GM19397 (cell line): ENCODE results near the gene HCFC1.

Experiments used
- ATAC-seq: cut with Tn5 transposase; IDR thresholded peaks from one replicate; pipeline ENCODE4 v1.9.1; 2021; ENCODE audit warnings: mild to moderate bottlenecking, moderate library complexity; ENCODE audit not compliant: unreplicated experiment

HCFC1 gene

DNA sequence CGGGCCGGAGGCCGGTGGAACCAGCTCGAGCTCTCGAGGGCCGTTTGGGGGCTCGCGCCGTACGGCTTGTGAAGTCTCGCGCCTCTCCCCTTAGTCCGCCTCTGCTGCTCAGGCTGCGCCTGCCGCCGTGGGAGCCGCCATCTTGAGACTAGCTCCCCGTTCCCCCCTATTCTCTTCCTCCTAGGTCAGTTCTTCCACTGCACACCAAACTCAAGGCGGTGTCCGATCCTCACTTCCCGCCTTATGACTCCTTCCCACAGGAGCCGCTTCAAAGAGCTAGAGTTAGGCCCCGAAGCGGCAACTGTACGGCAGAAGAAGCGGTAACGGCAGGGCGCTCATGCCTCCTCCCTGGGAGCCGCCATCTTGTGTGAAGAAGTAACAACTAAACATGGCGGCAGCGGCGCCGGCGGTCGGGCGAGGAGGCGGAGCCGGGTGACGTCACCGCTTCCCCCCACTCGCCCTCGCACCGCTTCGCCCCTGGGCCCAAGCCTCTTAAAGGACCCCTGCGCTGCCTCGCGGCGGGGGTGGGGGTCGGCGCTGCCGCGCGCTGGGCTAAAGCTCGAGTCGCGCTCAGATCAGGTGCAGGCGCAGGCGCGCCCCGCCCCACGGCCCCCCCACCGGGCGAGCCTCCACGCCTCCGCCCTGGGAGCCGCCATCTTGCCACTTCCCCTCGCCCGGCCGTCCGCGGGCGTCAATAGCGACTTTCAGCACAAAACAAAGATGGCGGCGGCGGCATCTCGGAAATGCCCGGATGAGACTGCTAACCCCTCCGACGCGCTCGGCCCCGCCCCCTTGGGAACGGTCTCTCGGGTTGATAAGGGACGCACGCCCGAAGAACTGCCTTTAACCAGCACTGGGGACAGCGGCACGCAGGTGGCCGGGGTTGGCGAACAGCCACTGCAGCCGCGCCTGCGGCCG is at the start of gene HCFC1:
Gene HCFC1, minus strand, starts transcription at position 369 of the 918 bp plus-strand sequence. CDS start 978 bp downstream, outside the sequence.
- ATAC-seq, result peak; percentile 37

DNA sequence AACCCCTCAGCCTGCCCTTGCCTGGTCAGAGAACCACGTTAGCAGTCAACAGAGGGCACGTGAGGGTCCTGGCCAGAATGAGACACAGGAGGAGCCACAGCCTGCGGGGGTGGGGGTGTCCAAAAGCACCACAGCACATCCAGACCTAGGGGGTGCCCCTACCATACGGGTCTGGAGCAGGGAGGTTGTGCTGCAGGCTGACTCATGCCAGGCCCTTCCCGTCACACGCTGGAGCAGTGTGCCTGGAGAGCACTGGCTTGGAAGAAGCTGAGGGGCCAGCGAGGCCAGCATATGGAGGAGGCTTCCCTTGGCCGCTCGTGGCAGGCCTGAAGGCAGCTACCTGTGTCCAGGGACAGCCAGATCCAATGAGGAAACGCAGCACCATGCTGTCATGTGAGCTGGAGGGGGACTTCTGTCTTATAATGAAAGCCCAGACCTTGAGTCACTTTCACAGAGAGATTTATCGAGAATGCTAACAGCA is 49.6 kb upstream of the HCFC1 start:
- ATAC-seq, result no peak

DNA sequence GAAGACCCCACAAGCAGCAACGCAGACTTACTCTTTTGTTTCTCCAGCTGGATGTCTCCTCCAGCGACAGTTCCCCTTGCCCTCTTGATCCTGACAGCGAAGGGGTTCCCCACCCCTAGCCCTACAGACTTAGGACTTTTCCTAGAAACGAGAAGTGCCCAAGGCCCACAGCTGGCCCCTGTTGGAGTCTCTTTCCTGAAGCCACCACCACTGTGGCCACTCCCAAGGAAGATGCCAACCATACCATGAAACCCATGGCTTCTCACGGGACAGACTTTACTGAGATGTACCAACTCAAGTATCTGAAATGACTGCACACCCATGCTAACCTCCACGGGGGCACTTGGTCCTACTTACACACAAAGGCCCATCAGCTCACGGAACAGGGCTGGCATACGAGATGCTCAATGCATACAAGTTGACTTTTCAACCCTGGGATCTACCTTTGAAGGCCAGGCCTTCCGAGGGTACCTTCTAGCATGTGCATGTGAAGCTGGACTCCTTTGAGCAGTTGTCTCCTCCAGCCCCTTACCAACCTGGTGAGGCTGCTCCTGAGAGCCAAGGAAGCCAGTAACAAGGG is 49.0 kb upstream of the HCFC1 start:
- no peak for ATAC-seq

DNA sequence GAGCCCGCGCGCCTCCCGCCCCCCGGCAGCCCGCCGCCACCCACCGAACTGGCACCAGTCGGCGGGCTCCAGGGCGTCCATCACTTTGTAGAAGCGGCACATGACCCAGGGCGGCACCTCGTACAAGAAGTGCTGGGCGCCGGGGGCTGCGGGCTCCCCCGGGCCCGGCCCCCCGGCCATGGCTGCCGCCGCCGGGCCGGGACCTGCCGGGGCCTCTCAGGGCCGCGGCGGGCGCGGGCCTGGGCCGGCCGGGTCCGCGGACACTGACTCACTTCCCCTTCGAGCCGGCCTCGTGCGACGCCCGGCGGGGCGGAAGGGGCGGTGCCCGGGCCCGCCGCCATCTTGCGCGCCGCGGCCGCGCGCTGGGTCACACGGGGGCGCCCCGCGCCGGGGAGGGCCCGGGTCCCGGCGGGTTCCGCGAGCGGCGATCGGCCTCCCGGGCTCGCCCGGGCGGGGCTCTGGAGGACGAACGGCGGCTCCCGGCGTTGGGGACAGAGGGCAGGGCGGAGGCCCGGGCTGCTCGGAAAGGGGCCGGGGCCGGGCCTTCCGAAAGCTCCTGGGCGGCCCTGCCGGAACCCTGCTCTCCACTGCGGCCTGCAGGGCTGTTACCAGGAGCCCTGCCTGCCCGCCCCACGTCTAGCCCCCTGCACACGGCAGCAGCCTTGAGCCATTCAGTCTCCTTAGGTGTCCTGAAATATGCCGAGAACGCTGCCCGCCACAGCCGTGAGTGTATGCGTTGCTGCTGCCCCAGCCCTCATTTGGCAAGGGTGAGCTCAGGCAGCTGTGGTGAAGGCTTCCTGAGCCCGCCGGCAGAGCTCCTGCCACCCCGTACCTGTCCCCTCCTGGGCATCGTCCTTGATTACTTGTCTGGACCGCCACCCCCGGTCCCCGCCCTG is 48.3 kb upstream of the HCFC1 start, which contains the start of gene IRAK1:
Gene IRAK1, minus strand, starts transcription at position 270 of the 896 bp plus-strand sequence. Its CDS starts 90 bp downstream, at position 180.
- ATAC-seq, result peak; percentile 80

DNA sequence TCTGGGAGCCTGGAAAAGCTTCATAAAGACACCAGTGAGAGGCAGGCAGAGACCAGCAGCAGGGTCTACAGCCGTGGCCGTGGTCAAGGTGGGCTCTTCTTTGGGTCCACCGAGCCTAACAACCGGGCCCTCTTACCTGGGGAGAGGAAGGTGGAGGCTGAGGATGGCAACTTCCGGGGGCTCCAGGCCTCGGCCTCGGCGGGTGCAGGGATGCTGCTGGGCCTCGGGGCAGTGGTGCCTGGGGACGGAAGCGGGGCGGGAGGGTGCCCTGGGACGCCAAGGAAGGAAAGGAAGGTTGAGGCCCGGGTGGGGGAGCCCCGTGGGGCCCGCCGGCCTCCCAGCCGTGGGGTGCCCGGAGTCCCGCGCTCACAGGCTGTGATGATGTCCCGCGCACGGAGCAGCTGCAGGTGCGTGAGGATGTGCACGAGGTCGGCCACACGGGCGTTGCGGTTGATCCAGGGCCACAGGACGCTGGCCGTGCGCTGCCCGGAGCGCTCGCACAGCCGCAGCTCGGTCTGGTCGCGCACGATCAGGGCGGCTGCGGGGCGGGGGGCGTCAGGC is 47.5 kb upstream of the HCFC1 start:
- peak; percentile 16 for ATAC-seq

DNA sequence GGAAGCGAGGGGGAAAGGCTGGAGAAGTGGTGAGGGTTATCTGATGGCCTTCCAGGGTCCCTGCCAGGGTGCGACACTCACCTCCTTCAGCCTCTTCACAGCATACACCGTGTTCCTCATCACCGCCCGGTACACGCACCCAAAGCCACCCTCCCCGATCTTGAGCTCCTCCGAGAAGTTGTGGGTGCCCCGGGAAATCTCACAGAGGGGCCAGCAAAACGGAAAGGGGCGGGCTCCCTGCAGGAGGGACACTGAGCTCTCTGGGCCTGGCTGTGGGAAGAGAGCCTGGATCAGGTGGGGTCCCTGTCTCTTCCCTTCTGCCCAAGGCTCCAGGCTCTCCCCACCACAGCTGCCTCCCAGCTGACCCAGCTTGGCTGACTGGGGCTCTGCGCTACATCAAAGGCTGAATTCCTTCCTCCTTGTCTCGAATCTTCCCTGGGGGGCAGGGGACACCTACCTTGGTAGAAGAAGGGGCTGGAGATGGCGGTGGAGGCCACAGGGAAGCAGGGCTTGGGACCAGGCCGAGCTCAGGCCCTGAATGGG is 47.0 kb upstream of the HCFC1 start:
- ATAC-seq, result no peak

DNA sequence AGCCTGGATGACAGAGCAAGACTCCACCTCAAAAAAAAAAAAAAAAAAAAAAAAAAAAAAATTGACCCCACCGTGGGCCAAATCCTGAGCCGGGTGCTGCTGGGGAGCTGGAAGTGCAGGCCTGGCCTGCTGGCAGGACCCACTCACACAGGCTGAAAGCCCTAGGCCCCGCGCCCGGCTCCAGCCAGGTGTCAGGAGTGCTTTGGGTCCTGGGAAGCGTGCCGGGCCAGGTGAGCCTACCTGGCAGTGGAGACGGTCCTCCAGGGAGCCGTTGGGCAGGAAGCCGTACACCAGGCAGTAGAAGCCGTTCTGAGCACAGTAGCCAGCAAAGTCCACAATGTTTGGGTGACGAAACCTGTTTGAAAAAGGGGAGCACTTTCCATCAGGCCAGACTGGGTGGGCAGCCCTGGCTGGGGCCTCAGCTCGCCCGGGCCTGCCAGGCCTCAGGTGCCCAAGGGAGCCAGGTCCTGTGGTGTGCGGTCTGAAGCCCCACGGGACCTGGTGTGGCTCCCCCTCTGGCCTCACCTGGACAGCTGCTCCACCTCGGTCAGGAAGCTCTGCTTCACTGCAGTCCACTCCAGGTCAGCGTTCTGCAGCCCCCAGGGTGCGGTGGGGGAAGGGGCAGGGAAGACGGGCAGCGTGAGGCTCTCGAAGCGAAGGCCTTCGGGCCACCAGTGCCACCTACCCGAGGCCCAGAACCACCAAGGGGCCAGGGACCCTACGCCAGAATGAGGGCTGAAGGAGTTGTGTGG is 46.3 kb upstream of the HCFC1 start:
- ATAC-seq, result no peak

DNA sequence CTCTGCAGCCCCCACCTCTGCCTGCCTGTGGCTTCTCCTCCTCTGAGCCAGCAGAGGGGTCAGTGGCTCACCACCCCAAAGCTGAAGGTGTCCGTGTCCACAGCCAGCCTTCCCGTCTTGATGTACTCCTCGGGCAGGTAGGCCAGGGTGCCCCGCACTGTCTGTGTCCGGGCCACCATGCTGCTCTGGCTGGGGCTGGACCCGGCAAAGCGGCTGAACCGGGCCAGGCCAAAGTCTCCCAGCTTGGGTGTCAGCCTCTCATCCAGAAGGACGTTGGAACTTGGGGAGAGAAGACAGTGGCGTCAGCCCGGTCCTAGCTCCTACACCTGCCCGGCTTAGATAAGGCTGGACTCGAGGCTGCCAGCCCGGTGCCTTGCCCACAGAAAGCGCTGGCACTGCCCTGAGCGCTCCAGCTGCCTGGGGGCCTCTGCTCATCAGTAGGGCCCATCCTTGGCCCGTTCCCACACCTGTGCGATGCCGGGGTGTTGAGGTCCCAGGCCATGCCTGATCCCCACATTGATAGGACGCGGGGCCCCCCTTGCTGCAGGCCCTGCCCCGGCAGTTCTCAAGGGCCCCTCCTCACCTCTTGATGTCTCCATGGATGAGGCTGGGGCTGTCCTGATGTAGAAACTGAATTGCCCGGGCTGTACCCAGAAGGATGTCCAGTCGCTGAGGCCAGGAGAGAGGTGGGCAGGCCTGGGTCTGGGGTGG is 44.9 kb upstream of the HCFC1 start:
- no peak for ATAC-seq

DNA sequence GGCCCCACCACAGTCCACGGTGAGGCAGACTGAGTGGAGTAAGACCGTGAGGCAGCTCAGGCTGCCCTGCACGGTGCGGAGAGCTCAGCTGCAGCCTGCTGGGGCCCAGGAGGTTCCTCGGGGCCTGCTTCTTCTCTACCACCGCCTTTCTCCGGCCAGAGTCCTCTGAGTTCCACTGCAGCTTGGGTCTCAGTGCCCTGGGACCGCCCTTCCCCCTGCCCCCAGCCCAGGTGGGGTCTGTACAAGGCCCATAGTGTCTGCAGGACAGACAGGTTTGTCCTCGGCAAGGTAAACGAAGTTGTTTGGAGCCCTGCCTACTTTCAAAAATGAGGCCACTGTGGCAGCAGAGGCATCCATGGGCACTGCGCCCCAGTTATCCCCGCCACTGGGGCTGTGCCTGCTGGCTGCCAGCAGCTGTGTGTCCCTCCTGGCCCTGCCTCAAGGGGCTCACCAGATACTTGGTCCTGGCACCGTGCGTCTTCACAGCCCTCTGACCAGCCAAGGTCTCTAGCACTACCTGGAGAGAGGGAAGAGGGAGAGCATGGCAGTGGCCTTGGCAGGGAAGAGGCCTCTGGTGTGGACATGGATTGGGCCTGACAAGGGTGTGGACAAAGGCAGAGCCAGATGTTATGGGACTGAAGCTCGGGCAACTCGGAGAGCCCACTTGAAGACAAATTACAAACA is 44.1 kb upstream of the HCFC1 start:
- no peak for ATAC-seq

DNA sequence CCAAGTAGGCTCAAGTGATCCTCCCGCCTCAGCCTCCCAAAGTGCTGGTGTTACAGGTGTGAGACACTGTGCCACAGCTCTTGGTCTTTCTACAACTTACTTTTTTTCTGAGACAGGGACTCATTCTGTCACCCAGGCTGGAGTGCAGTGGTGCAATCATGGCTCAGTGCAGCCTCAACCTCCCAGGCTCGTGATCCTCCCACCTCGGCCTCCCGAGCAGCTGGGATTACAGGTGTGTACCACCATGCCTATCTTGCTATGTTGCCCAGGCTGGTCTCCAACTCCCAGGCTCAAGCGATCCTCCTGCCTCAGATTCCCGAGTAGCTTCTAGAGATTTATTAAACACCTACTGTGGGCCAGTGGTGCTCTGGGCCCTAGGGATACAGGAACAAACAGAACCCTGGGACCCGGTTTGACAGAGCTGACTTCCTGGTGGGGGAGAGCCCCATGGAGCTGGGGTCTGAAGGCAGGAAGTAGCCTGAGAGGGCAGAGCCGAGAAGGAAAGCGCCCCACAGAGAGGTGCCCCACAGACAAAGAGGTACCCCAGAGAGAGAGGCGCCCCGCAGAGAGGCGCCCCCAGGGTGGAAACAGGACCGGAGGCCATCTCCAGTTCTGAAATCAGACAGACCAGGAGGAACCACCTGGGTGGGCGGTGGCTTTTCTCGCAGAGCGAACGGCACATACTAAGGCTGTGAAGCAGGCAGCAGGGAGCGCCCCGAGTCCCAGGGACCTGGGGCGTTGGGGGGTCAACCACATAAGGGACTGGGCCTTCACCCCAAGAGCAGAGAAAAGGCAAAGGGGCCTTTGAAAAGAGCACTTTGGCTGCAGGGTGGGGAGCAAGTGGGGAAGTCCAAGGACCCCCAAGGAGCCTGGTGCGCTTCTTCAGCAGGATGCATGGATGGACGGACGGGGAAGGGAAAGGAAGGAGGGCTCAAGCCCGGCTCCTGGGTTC is 43.1 kb upstream of the HCFC1 start:
- ATAC-seq, result no peak

DNA sequence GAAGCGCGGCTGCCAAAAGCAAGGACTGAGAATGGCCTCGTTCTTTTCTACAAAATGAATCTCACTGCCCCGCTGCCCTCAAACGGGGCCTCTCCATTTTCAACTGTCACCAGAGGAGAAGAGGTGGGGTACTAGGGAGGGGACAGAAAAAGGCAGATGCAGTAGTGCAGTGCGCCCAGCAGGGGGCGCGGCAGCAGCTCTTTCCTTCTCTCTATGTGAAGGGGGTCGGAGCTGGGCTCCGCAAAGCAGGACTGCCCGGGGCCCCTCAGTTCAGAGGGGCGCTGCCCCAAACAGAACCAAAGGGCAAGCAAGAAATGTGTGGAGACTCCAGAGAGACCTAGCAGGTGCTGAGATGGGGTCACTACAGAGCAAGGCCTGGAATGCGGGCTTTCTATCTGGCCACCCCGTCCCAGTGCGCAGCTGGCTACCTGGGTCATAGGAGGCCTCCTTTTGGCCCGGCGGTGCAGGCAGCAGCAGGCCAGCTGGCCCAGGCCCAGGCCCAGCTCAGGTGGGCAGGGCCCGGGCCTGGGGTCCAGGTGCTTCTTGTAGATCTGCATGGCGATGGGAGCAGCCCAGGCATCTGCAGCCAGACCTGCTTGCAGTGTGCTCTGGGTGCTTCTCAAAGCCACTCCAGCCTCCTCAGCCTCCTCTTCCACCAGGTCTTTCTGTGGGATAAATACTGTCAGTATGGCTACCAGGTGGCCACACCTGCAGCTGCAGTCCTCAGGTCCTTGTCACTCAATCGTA is 42.2 kb upstream of the HCFC1 start:
- ATAC-seq, result no peak

DNA sequence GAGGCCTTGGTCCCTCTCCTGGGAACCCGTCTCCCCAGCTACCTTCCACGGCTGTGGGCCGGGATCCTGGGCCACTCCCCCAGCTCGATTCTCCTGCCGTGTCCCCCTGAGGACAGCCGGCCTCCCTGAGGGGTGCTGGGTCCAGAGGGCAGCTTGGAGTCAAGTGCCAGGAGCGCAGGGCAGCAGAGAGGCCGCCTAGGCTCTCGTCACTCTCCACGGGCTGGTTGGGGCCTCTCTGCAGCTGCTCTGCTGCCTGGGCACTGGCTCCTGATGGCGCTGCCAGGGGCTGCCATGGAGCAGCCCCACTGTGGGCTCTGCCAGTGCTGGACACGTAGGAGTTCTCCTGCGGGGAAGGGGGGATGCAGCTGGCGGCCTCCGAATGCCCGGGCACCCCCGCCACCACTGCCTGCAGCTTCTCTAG is 41.4 kb upstream of the HCFC1 start:
- no peak for ATAC-seq

DNA sequence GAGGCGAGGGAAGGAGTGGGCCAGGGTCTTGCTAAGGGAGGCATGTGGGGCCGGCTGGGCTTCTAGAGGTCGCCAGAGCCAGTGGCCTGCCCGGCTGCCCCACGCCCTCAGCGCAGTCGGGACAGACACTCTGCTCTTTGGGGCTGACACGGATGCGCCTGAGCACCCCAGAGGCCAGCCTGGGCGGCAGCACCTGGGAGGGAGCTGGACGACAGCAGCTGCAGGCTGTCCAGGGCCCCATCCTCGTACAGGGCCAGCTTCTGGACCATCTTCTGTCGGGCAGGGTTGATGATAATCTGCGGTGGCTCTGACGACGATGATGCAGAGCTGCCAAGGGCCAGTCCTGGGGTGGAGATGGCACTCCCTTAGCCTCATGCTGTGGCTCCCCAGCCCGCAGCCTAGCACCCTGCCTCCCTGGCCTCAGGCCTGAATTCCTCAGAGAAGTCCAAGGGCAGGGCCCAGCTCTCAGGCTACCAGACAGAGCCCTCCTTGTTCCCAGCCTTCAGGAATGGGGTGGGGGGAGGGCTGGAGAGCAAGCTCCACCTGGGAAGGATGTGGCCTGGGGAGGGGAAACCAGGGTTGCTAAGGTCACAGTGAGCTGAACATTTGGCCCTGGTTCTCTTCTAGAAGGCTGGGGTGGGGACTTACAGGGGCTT is 40.8 kb upstream of the HCFC1 start:
- no peak for ATAC-seq

DNA sequence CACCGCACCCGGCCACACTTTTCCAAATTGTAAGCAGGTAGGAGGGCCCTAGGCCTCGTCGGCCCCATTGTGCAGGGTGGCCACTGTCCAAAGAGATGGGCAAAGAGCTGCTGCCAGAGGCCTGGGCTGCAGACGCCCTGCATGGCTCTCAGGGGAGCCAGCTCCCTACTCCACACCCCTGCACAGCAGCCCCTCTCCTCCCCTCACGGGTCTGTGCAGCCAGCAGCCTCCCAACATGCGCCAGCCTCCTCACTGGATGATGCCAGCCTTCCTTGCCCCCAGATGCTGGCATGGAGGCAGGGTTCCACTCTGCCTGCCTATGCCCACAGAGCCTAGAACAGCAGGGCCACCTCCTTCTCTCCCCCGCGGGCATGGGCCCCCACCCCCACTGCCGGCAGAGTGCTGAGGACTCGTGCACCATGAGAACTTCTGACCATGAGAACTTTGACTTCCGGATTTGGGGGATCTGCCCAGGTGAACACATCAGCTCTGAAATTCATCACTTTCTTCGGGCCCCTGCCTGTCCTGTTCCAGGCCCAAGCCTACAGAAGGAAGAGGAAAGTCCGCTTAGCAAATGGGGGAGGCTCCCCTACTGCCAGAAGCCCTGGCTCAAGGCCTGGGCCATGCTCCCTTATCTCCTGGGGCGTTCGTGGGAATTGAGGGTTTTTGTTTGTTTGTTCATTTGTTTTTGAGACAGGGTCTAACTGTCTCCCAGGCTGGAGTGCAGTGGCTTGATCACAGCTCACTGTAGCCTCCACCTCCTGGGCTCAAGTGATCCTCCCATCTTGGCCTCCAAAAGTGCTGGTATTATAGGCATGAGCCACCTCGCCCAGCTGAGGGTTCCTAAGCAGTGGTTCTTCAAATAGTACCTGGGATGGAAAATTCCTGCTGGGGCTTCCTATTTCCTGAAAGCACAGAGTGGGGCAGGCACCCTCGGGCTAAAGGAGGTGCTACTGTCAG is 40.0 kb upstream of the HCFC1 start:
- no peak for ATAC-seq
